SK-N-SH treated with all-trans-retinoic acid at 6 μM for 48 hours (cell line): Measurements from ENCODE around the gene STX18.

Experiments
- ATAC-seq: fragments of 200-7000 bp; cut with Tn5 transposase; 3 replicates; pipeline ENCODE4 v1.9.1; 2020; ENCODE audit warnings: mild to moderate bottlenecking, moderate library complexity
- ARNTL ChIP-seq: fragments of 450-650 bp; formaldehyde crosslinking; IDR thresholded peaks from 2 replicates; pipeline ENCODE4 v1.5.0; 2020; ENCODE audit warnings: low read depth, mild to moderate bottlenecking, moderate library complexity, borderline replicate concordance
- BACH2 ChIP-seq: fragments of 250-450 bp; sonication (Bioruptor Pico); IDR thresholded peaks from 2 replicates; pipeline ENCODE4 v1.9.0; 2021; ENCODE audit warnings: mild to moderate bottlenecking, borderline replicate concordance
- CSDC2 ChIP-seq: fragments of 250-450 bp; sonication (Bioruptor Pico); IDR thresholded peaks from 2 replicates; pipeline ENCODE4 v1.5.0; 2020; ENCODE audit warnings: mild to moderate bottlenecking, moderate library complexity
- ESRRG ChIP-seq: fragments of 250-450 bp; sonication (Bioruptor Pico); IDR thresholded peaks from 2 replicates; pipeline ENCODE4 v1.6.1; 2021; ENCODE audit warnings: mild to moderate bottlenecking
- GLIS3 ChIP-seq: fragments of 250-450 bp; sonication (Bioruptor Pico); IDR thresholded peaks from 2 replicates; pipeline ENCODE4 v1.5.0; 2020; ENCODE audit warnings: mild to moderate bottlenecking, moderate library complexity
- ISL1 ChIP-seq: fragments of 250-450 bp; sonication (Bioruptor Pico); IDR thresholded peaks from 2 replicates; pipeline ENCODE4 v2.1.2; 2022; ENCODE audit warnings: mild to moderate bottlenecking, moderate library complexity
- PPARA ChIP-seq: fragments of 250-450 bp; sonication (Bioruptor Pico); IDR thresholded peaks from 2 replicates; pipeline ENCODE4 v1.5.0; 2020; ENCODE audit warnings: mild to moderate bottlenecking, borderline replicate concordance
- RARB ChIP-seq: fragments of 250-450 bp; sonication (Bioruptor Pico); IDR thresholded peaks from 2 replicates; pipeline ENCODE4 v1.8.0; 2021; ENCODE audit warnings: mild to moderate bottlenecking, moderate library complexity
- SNAI2 ChIP-seq: fragments of 250-450 bp; sonication (Bioruptor Pico); IDR thresholded peaks from 2 replicates; pipeline ENCODE4 v1.5.0; 2020; ENCODE audit warnings: mild to moderate bottlenecking, moderate library complexity
- TCF4 ChIP-seq: fragments of 250-450 bp; sonication (Bioruptor Pico); IDR thresholded peaks from 2 replicates; pipeline ENCODE4 v1.8.0; 2021; ENCODE audit warnings: mild to moderate bottlenecking, moderate library complexity, borderline replicate concordance
- TOX ChIP-seq: fragments of 250-450 bp; sonication (Bioruptor Pico); IDR thresholded peaks from 2 replicates; pipeline ENCODE4 v1.8.0; 2021; ENCODE audit warnings: mild to moderate bottlenecking, moderate library complexity, borderline replicate concordance
- ZC3H10 ChIP-seq: fragments of 250-450 bp; sonication (Bioruptor Pico); IDR thresholded peaks from 2 replicates; pipeline ENCODE4 v1.5.1; 2021; ENCODE audit warnings: mild to moderate bottlenecking, moderate library complexity
- ZFP3 ChIP-seq: fragments of 250-450 bp; sonication (Bioruptor Pico); IDR thresholded peaks from 2 replicates; pipeline ENCODE4 v1.5.0; 2020; ENCODE audit warnings: mild to moderate bottlenecking, moderate library complexity
- ZFP30 ChIP-seq: fragments of 450-650 bp; formaldehyde crosslinking; IDR thresholded peaks from 2 replicates; pipeline ENCODE4 v1.5.0; 2022; ENCODE audit warnings: mild to moderate bottlenecking, moderate library complexity
- ZNF565 ChIP-seq: fragments of 450-650 bp; formaldehyde crosslinking; conservative IDR thresholded peaks from 2 replicates; pipeline ENCODE4 v1.5.0; 2020; ENCODE audit warnings: low read depth, mild to moderate bottlenecking, moderate library complexity
- ZNF70 ChIP-seq: fragments of 450-650 bp; formaldehyde crosslinking; IDR thresholded peaks from 2 replicates; pipeline ENCODE4 v1.5.0; 2020; ENCODE audit warnings: mild to moderate bottlenecking, moderate library complexity
- TF ChIP-seq, protein P1 (sequence below): fragments of 250-450 bp; sonication (Bioruptor Pico); IDR thresholded peaks from 2 replicates; pipeline ENCODE4 v1.8.0; 2021; ENCODE audit warnings: low read depth, mild to moderate bottlenecking, moderate library complexity, borderline replicate concordance
- TF ChIP-seq, protein P2 (sequence below): fragments of 250-450 bp; sonication (Bioruptor Pico); IDR thresholded peaks from 2 replicates; pipeline ENCODE4 v1.8.0; 2020; ENCODE audit warnings: mild to moderate bottlenecking, moderate library complexity, borderline replicate concordance
- TF ChIP-seq, protein P3 (sequence below): fragments of 250-450 bp; sonication (Bioruptor Pico); IDR thresholded peaks from 2 replicates; pipeline ENCODE4 v1.5.0; 2020; ENCODE audit warnings: mild to moderate bottlenecking, moderate library complexity
- TF ChIP-seq, protein P4 (sequence below): fragments of 250-450 bp; sonication (Bioruptor Pico); IDR thresholded peaks from 2 replicates; pipeline ENCODE4 v1.5.1; 2020; ENCODE audit warnings: low read depth, mild to moderate bottlenecking, moderate library complexity
- TF ChIP-seq, protein P5 (sequence below): fragments of 250-450 bp; sonication (Bioruptor Pico); IDR thresholded peaks from 2 replicates; pipeline ENCODE4 v1.5.1; 2021; ENCODE audit warnings: mild to moderate bottlenecking, moderate library complexity

Gene STX18

DNA sequence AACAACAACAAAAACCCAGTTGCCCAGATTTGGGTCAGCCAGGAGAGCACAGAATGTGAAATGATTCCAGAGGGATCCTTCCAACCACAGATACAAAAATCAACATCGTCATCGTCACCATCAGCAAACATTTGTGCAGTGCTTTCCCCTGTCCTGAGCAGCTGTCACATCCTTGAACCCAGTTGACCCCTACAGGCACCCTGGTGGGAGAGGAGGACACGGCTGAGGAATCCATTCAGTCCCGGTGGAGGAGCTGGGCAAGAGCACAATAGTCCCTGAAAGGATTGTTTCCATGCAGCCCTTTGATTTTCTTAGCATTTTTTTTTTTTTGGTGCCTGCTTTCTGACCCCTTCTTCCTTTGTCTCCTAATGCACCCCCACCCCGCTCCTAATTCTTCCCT lies 37.1 kb upstream of the STX18 start:
- TF ChIP-seq, protein P1, sequence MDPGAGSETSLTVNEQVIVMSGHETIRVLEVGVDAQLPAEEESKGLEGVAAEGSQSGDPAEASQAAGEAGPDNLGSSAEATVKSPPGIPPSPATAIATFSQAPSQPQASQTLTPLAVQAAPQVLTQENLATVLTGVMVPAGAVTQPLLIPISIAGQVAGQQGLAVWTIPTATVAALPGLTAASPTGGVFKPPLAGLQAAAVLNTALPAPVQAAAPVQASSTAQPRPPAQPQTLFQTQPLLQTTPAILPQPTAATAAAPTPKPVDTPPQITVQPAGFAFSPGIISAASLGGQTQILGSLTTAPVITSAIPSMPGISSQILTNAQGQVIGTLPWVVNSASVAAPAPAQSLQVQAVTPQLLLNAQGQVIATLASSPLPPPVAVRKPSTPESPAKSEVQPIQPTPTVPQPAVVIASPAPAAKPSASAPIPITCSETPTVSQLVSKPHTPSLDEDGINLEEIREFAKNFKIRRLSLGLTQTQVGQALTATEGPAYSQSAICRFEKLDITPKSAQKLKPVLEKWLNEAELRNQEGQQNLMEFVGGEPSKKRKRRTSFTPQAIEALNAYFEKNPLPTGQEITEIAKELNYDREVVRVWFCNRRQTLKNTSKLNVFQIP (CRISPR knock-in tag): no peak
- TF ChIP-seq ZNF565 (CRISPR knock-in tag) (no peak), ZFP30 (CRISPR knock-in tag) (no peak), ARNTL (CRISPR knock-in tag) (no peak), CSDC2 (no peak), TCF4 (CRISPR knock-in tag) (no peak), ESRRG (no peak), ZNF70 (CRISPR knock-in tag) (no peak), TOX (CRISPR knock-in tag) (no peak), RARB (CRISPR knock-in tag) (no peak), ZFP3 (CRISPR knock-in tag) (no peak), ZC3H10 (CRISPR knock-in tag) (no peak), ISL1 (no peak), PPARA (CRISPR knock-in tag) (no peak), SNAI2 (CRISPR knock-in tag) (no peak)
- TF ChIP-seq, protein P2, sequence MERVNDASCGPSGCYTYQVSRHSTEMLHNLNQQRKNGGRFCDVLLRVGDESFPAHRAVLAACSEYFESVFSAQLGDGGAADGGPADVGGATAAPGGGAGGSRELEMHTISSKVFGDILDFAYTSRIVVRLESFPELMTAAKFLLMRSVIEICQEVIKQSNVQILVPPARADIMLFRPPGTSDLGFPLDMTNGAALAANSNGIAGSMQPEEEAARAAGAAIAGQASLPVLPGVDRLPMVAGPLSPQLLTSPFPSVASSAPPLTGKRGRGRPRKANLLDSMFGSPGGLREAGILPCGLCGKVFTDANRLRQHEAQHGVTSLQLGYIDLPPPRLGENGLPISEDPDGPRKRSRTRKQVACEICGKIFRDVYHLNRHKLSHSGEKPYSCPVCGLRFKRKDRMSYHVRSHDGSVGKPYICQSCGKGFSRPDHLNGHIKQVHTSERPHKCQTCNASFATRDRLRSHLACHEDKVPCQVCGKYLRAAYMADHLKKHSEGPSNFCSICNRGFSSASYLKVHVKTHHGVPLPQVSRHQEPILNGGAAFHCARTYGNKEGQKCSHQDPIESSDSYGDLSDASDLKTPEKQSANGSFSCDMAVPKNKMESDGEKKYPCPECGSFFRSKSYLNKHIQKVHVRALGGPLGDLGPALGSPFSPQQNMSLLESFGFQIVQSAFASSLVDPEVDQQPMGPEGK (CRISPR knock-in tag): no peak
- TF ChIP-seq, protein P3, sequence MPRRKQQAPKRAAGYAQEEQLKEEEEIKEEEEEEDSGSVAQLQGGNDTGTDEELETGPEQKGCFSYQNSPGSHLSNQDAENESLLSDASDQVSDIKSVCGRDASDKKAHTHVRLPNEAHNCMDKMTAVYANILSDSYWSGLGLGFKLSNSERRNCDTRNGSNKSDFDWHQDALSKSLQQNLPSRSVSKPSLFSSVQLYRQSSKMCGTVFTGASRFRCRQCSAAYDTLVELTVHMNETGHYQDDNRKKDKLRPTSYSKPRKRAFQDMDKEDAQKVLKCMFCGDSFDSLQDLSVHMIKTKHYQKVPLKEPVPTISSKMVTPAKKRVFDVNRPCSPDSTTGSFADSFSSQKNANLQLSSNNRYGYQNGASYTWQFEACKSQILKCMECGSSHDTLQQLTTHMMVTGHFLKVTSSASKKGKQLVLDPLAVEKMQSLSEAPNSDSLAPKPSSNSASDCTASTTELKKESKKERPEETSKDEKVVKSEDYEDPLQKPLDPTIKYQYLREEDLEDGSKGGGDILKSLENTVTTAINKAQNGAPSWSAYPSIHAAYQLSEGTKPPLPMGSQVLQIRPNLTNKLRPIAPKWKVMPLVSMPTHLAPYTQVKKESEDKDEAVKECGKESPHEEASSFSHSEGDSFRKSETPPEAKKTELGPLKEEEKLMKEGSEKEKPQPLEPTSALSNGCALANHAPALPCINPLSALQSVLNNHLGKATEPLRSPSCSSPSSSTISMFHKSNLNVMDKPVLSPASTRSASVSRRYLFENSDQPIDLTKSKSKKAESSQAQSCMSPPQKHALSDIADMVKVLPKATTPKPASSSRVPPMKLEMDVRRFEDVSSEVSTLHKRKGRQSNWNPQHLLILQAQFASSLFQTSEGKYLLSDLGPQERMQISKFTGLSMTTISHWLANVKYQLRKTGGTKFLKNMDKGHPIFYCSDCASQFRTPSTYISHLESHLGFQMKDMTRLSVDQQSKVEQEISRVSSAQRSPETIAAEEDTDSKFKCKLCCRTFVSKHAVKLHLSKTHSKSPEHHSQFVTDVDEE (CRISPR knock-in tag): no peak
- TF ChIP-seq, protein P4, sequence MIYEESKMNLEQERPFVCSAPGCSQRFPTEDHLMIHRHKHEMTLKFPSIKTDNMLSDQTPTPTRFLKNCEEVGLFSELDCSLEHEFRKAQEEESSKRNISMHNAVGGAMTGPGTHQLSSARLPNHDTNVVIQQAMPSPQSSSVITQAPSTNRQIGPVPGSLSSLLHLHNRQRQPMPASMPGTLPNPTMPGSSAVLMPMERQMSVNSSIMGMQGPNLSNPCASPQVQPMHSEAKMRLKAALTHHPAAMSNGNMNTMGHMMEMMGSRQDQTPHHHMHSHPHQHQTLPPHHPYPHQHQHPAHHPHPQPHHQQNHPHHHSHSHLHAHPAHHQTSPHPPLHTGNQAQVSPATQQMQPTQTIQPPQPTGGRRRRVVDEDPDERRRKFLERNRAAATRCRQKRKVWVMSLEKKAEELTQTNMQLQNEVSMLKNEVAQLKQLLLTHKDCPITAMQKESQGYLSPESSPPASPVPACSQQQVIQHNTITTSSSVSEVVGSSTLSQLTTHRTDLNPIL (CRISPR knock-in tag): no peak
- no peak for ATAC-seq

DNA sequence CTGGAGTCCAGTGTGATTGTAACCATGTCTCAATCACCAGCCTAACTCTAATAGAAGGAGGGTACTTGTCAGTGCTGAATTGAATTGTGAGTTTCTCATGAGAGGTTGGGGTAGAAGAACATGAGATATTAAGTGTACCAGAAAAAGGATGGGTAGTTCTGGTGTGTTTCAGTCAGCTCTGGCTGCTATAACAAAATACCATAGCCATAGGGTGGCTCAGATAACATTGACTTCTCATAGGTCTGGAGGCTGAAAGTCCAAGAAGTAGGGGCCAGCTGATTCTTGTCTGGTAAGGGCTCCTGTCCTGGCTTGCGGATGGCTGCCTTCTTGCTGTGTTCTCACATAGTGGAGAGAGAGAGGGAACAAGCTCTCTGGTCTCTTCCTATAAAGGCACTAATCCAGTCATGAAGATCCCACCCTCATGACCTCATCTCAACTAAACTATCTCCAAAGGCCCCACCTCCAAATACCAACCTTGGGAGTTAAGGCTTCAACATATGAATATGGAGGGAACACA lies 35.6 kb upstream of the STX18 start:
- ATAC-seq: no peak
- TF ChIP-seq TOX (CRISPR knock-in tag): no peak
- TF ChIP-seq ZNF70 (CRISPR knock-in tag): no peak
- TF ChIP-seq, protein P3 (CRISPR knock-in tag): no peak
- TF ChIP-seq TCF4 (CRISPR knock-in tag): no peak
- TF ChIP-seq SNAI2 (CRISPR knock-in tag): no peak
- no peak for TF ChIP-seq BACH2
- no peak for TF ChIP-seq PPARA (CRISPR knock-in tag)
- no peak for TF ChIP-seq GLIS3 (CRISPR knock-in tag)
- no peak for TF ChIP-seq ARNTL (CRISPR knock-in tag)
- TF ChIP-seq ZC3H10 (CRISPR knock-in tag): no peak
- TF ChIP-seq ESRRG: no peak
- TF ChIP-seq, protein P2 (CRISPR knock-in tag): no peak
- TF ChIP-seq, protein P5, sequence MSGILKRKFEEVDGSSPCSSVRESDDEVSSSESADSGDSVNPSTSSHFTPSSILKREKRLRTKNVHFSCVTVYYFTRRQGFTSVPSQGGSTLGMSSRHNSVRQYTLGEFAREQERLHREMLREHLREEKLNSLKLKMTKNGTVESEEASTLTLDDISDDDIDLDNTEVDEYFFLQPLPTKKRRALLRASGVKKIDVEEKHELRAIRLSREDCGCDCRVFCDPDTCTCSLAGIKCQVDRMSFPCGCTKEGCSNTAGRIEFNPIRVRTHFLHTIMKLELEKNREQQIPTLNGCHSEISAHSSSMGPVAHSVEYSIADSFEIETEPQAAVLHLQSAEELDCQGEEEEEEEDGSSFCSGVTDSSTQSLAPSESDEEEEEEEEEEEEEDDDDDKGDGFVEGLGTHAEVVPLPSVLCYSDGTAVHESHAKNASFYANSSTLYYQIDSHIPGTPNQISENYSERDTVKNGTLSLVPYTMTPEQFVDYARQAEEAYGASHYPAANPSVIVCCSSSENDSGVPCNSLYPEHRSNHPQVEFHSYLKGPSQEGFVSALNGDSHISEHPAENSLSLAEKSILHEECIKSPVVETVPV: no peak
- TF ChIP-seq CSDC2: no peak
- TF ChIP-seq ZFP30 (CRISPR knock-in tag): no peak
- TF ChIP-seq ZNF565 (CRISPR knock-in tag): no peak
- TF ChIP-seq, protein P1 (CRISPR knock-in tag): no peak
